ENCODE data around the gene PYGM. TPM values are rescaled to one million over a fixed set of nuclear protein-coding genes. Genes with fewer than 3 reads are reported as not detected.

PYGM gene
- total RNA-seq, 1 experiment from 2014 or later, result 1.4 TPM

DNA sequence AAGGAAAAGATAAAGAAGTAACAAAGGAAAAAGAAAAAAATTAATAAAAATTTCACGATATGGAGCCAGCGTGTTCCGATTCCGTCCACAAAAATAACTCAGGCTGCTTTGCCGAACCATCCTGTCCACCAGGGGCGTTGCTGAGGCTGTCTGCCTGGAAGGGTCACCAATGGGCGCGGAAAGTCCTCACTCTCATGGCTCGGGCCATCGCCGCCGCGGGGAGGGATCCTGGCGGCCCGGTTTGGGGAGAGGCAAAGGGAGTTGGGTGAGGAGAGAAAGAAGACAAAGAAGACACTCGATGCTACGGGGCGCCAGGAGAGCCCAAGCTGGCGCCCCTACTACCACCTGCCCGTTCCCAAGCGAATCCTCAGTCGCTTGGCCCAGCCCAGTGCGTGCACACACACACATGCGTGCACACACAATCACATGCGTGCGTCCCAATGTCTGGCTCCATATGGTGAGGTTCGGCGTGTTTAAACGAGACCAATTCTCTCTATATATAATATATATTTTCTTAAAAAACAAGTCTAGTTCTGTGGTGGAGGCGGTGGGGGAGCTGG lies 5.6 kb upstream of the PYGM start:
- no peaks in the 10 kb centered on the region for H3K4me1 ChIP-seq
- Mint-ChIP-seq H3K4me1 (ENCODE audit: low read depth, unreplicated experiment) (no peaks in the 10 kb centered on the region), H3K27ac (ENCODE audit: unreplicated experiment) (peak overlapping the region; percentile 19), H3K4me3 (ENCODE audit: unreplicated experiment) (no peak overlapping the region), H3K27me3 (ENCODE audit: insufficient read depth, unreplicated experiment) (no peaks in the 10 kb centered on the region), H3K36me3 (ENCODE audit: insufficient read depth, unreplicated experiment) (peaks cover 100% of the 10 kb centered on the region), H3K9me3 (ENCODE audit: unreplicated experiment) (no peaks in the 10 kb centered on the region)
- H3K36me3 ChIP-seq (ENCODE audit: control insufficient read depth, insufficient read depth, low read length), result peaks cover 33% of the 10 kb centered on the region
- no peak overlapping the region for H3K4me3 ChIP-seq (ENCODE audit: low read depth, low read length)
- no peaks in the 10 kb centered on the region for H3K9me3 ChIP-seq
- peak; percentile 43 to 48 for DNase-seq
- ChIA-PET POLR2A (interaction anchor here (0.9 kb wide), 1 partner anchor 13 kb away, joined by 3 read pairs; no protein-coding TSS in a partner anchor), CTCF (no interaction called here)
- BruUV-seq (replicated peaks), result no TSS peak
- intact Hi-C loops (cut with micrococcal nuclease; ENCODE audit: unreplicated experiment), result no loop called here
- peak in 1 of 2 experiments; percentile 48 for TF ChIP-seq CTCF (IDR thresholded peaks at IDR 0.05; ENCODE audit: insufficient read depth in 1 of 2, low read depth in 1 of 2, low read length in 1 of 2, severe bottlenecking in 1 of 2, unreplicated experiment in 1 of 2)
- no peaks in the 10 kb centered on the region for H3K27me3 ChIP-seq (replicated peaks; ENCODE audit: control insufficient read depth, insufficient read depth, low read length)

- CTCF ChIA-PET, result interaction anchor here (0.6 kb wide), 1 partner anchor 287 kb away, joined by 3 read pairs; no protein-coding TSS in a partner anchor
- no peak for TF ChIP-seq CTCF (IDR thresholded peaks at IDR 0.05; ENCODE audit: insufficient read depth in 1 of 2, low read depth in 1 of 2, low read length in 1 of 2, severe bottlenecking in 1 of 2, unreplicated experiment in 1 of 2)
- H3K4me1 ChIP-seq, result no peaks in the 10 kb centered on the region
- H3K36me3 ChIP-seq (ENCODE audit: control insufficient read depth, insufficient read depth, low read length), result peaks cover 27% of the 10 kb centered on the region
- peaks cover 100% of the 10 kb centered on the region for H3K36me3 Mint-ChIP-seq (ENCODE audit: insufficient read depth, unreplicated experiment)
- no peaks in the 10 kb centered on the region for H3K9me3 ChIP-seq
- H3K4me3 ChIP-seq (ENCODE audit: low read depth, low read length), result no peak overlapping the region
- no peaks in the 10 kb centered on the region for H3K9me3 Mint-ChIP-seq (ENCODE audit: unreplicated experiment)
- peak overlapping the region; percentile 19 for H3K27ac Mint-ChIP-seq (ENCODE audit: unreplicated experiment)
- no peaks in the 10 kb centered on the region for H3K4me1 Mint-ChIP-seq (ENCODE audit: low read depth, unreplicated experiment)
- H3K27me3 ChIP-seq (replicated peaks; ENCODE audit: control insufficient read depth, insufficient read depth, low read length), result no peaks in the 10 kb centered on the region
- intact Hi-C loops (cut with micrococcal nuclease; ENCODE audit: unreplicated experiment), result no loop called here
- POLR2A ChIA-PET, result no interaction called here
- H3K4me3 Mint-ChIP-seq (ENCODE audit: unreplicated experiment), result no peak overlapping the region
- DNase-seq, result no peak
- BruUV-seq (replicated peaks), result TSS peak; percentile 47
- no peaks in the 10 kb centered on the region for H3K27me3 Mint-ChIP-seq (ENCODE audit: insufficient read depth, unreplicated experiment)
These were observed 5.0 kb upstream of the PYGM start for GRCh38 chr11:64764753-64765152.

- Histone ChIP-seq H3K4me3 (ENCODE audit: low read depth, low read length) (no peak overlapping the region), H3K9me3 (no peaks in the 10 kb centered on the region), H3K4me1 (no peaks in the 10 kb centered on the region), H3K27me3 (replicated peaks; ENCODE audit: control insufficient read depth, insufficient read depth, low read length) (no peaks in the 10 kb centered on the region), H3K36me3 (ENCODE audit: control insufficient read depth, insufficient read depth, low read length) (peaks cover 25% of the 10 kb centered on the region)
- Mint-ChIP-seq H3K9me3 (ENCODE audit: unreplicated experiment) (no peaks in the 10 kb centered on the region), H3K27me3 (ENCODE audit: insufficient read depth, unreplicated experiment) (no peaks in the 10 kb centered on the region), H3K4me1 (ENCODE audit: low read depth, unreplicated experiment) (no peaks in the 10 kb centered on the region), H3K27ac (ENCODE audit: unreplicated experiment) (no peak overlapping the region), H3K4me3 (ENCODE audit: unreplicated experiment) (no peak overlapping the region), H3K36me3 (ENCODE audit: insufficient read depth, unreplicated experiment) (peaks cover 100% of the 10 kb centered on the region)
- ChIA-PET CTCF (interaction anchor here (0.6 kb wide), 2 partner anchors 286 to 348 kb away, joined by 3 read pairs; partner anchors contain the start of gene TM7SF2), POLR2A (interaction anchor here (1.4 kb wide), 1 partner anchor 14 kb away, joined by 5 read pairs; the partner anchor contains the start of gene SF1)
- no peak for DNase-seq
- no peak for TF ChIP-seq CTCF (IDR thresholded peaks at IDR 0.05; ENCODE audit: insufficient read depth in 1 of 2, low read depth in 1 of 2, low read length in 1 of 2, severe bottlenecking in 1 of 2, unreplicated experiment in 1 of 2)
- intact Hi-C loops (cut with micrococcal nuclease; ENCODE audit: unreplicated experiment), result no loop called here
- BruUV-seq (replicated peaks), result no TSS peak
These were observed 4.4 kb upstream of the PYGM start for GRCh38 chr11:64764040-64764611.

All from Caco-2 (cell line).